ENCODE data around the gene RASGEF1C. TPM values are rescaled to one million over a fixed set of nuclear protein-coding genes. Genes with fewer than 3 reads are reported as not detected.

The RASGEF1C gene
- total RNA-seq, 1 donor from 2014 or later: not detected

- DNase-seq: no peak
Measured at GRCh38 chr5:180159756-180160155, 49.3 kb downstream of the RASGEF1C start.

- DNase-seq: no peak
Measured at GRCh38 chr5:180157866-180158265, 51.1 kb downstream of the RASGEF1C start.

DNA sequence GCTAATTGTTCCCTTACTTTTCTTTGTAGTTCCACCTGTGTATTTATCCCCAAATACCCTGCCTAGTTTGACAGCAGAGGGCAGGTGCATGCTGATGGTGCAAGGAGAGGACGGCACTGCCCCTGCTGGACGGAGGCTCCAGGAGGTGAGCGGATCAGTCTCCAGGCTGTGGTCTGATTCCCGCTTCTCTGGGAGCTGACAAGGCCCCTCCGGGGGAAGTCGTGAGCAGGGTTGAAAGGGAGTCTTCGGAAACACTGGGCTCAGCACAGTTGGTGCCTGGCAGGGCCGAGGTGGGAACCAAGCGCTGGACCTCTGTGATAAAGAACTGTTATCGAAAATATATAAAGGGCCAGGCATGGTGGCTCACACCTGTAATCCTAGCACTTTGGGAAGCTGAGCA lies 52.9 kb downstream of the RASGEF1C start:
- no peak for DNase-seq

DNA sequence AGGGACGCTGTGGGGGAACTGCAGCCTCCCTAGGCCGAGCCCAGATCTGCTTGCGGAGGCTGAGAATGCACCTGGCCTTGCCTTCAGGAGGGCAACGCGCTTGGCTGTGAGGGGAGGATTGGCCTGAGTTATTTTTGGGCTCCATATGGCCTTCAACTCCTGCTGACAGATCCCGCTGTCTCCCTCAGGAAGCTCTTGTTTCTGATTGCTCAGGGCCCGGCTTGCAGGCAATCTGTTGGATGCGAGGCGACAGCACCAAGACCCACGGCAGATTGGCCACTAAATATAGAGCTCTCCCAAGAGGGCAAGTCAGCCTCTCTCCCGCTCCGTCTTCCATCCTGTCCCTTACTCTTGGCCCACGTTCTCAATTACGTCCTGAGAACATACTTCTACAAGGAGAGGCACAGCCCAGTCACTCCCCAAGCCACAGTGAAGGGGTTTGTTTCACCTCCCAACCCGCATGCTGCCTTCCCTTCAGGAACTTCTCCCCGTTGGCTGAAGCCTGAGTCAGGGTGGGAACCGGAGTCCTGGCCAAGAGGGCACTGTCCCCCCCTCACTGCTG lies 53.6 kb downstream of the RASGEF1C start:
- no peak for DNase-seq

DNA sequence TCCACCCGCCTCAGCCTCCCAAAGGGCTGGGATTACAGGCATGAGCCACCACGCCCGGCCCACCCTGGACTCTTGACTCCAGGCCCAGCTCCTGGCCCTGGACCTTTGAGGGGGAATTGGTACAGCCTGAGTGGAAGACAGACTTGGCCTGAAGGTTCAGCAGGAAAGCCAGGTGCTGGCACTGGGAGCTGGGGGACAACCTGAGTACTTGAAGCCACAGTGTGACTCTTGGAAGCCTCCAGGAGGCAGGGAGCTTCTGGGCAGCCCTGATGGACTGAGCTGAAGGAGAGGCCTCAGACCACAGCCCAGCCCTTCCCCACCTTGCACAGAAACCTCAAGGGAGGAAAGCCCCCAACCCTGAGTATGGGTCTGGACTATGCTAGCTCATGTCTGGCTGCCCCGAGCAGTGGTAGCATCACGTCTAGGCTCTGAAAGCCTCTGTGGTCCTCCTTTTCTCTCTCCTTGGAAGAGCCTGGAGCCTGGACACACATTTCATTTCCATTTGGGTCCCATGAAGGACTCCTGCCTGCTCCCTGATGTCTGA lies 54.1 kb downstream of the RASGEF1C start:
- no peak for DNase-seq

GRCh38 chr5:180153991-180154390 lies 55.0 kb downstream of the RASGEF1C start:
- DNase-seq: no peak

GRCh38 chr5:180153099-180153498 lies 55.9 kb downstream of the RASGEF1C start:
- DNase-seq: no peak

- DNase-seq: no peak
Measured at GRCh38 chr5:180143656-180144364, 65.2 kb downstream of the RASGEF1C start.

DNA sequence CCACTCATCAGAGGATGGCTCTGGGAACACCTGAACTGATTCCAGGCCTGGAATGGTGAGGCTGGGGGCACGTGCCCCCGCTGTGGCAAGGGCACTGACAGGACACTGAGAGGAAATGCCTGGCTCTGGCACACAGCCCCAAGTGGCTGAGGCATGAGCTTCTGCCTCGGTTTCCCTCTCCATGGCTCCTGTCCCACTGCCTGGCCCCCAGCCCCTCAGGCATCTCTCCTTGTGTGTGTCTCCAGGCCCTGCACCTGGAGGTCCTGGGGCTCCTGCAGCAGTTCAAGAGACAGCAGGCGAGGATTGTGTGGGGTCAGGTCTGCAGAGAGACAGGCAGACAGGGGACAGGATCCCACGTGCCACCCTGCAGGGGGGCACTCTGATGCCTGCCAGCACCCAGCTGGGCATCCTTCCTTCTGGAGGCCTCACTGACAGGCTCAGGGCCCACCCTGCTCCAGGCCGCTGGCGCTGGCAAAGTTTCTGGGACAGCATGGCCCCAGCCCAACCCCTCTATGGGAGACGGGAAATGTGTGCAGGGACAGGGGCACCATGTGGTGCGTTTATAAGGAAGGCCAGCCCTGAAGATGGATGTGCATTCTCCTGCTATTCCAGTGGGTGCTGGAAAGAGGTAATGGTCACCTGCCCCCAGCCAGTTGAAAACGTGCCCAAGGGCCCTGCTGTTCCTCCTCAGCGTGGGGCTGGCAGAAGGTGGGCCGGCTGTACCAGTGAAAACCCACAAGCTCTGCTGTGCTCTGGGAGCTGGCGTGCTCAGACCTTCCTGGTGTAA lies 66.0 kb downstream of the RASGEF1C start:
- no peak for DNase-seq

- no peak for DNase-seq
Measured at GRCh38 chr5:180142021-180142765, 66.8 kb downstream of the RASGEF1C start.

GRCh38 chr5:180141068-180141660 lies 67.8 kb downstream of the RASGEF1C start:
- DNase-seq: no peak

GRCh38 chr5:180140571-180140970 lies 68.4 kb downstream of the RASGEF1C start:
- no peak for DNase-seq

- DNase-seq: no peak
Measured at GRCh38 chr5:180140079-180140554, 68.9 kb downstream of the RASGEF1C start.

- no peak for DNase-seq
Measured at GRCh38 chr5:180139731-180140055, 69.3 kb downstream of the RASGEF1C start.

DNA sequence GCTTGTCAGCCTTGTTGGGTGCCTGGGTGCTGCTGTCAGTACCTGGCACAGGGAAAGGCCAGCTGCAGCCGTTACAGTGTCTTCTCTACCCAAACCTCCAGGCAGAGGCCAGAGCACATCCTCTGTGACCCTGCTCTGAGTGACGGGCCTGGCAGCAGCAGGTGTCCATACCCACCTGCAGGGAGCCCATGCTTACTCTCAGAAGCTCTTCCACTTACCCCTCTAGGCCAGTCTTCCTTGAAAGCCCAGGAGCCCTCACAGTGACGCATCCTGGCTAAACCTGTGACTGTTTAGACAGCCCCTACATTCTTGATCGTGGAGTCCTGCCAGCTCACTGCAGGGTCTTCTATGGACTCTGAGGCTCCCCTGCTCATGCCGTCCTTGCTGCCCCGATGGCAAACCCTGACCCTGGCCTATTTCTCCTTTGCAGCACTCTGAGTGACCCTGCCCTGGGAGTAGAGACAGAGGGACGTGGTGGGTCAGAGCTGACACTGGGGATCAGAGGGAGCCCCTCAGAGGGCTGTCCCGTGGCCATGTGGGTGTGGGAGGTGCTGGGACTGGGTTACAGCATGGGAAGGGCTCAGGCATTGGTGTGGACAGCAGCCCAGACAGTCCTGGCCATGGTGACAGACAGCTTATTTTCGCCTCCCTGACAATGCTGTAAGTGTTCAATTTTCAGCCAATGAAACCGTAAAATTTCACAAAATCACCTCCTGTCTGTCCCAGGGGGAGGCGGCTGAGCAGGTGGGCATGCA lies 69.9 kb downstream of the RASGEF1C start:
- no peak for DNase-seq

- DNase-seq: no peak
Measured at GRCh38 chr5:180138214-180138975, 70.6 kb downstream of the RASGEF1C start.

- DNase-seq: no peak
Measured at GRCh38 chr5:180137401-180138213, 71.4 kb downstream of the RASGEF1C start.

GRCh38 chr5:180136630-180137381 lies 72.2 kb downstream of the RASGEF1C start:
- no peak for DNase-seq

- no peak for DNase-seq
Measured at GRCh38 chr5:180135967-180136629, 72.9 kb downstream of the RASGEF1C start.
